Glutamatergic neuron (in vitro differentiated cells): ENCODE results near the gene IQCM. TPM values are rescaled to one million over a fixed set of nuclear protein-coding genes. Genes with fewer than 3 reads are reported as not detected.

Source experiments
- DNase-seq: peaks from one replicate; pipeline ENCODE4 v3.0.0; 2022
- H3K27ac Mint-ChIP-seq: one replicate; pipeline ENCODE4 v1.8.0; 2020; ENCODE audit warnings: mild to moderate bottlenecking, mixed read lengths, inconsistent platforms; ENCODE audit not compliant: unreplicated experiment
- H3K27me3 Mint-ChIP-seq: one replicate; pipeline ENCODE4 v1.8.0; 2020; ENCODE audit warnings: mild to moderate bottlenecking, moderate library complexity, mixed read lengths, inconsistent platforms; ENCODE audit not compliant: unreplicated experiment
- H3K36me3 Mint-ChIP-seq: one replicate; pipeline ENCODE4 v1.8.0; 2020; ENCODE audit warnings: mild to moderate bottlenecking, mixed read lengths, inconsistent platforms; ENCODE audit not compliant: unreplicated experiment
- H3K4me1 Mint-ChIP-seq: one replicate; pipeline ENCODE4 v1.8.0; 2020; ENCODE audit warnings: mild to moderate bottlenecking, low read depth, mixed read lengths, inconsistent platforms; ENCODE audit not compliant: unreplicated experiment
- H3K4me3 Mint-ChIP-seq: one replicate; pipeline ENCODE4 v1.8.0; 2020; ENCODE audit warnings: mild to moderate bottlenecking, mixed read lengths, inconsistent platforms; ENCODE audit not compliant: unreplicated experiment
- H3K9me3 Mint-ChIP-seq: one replicate; pipeline ENCODE4 v1.8.0; 2020; ENCODE audit warnings: mild to moderate bottlenecking, moderate library complexity, mixed read lengths, inconsistent platforms; ENCODE audit not compliant: unreplicated experiment
- total RNA-seq: library from RNA; stranded (reverse); fragmentation: NEBNext Ultra II Directional; extraction: Animal tissue kit (Norgen Biotek cat#: 25700); gene quantifications from one replicate; pipeline ENCODE4 v1.2.1, GENCODE V29; 2021; ENCODE audit not compliant: unreplicated experiment
- TF ChIP-seq, protein P1 (sequence below): fragments of 200-600 bp; sonication (generic); IDR thresholded peaks from one replicate; pipeline ENCODE4 v1.5.0; 2021; ENCODE audit not compliant: partially characterized antibody, unreplicated experiment

IQCM gene
- total RNA-seq, 1 donor from 2014 or later = not detected

DNA sequence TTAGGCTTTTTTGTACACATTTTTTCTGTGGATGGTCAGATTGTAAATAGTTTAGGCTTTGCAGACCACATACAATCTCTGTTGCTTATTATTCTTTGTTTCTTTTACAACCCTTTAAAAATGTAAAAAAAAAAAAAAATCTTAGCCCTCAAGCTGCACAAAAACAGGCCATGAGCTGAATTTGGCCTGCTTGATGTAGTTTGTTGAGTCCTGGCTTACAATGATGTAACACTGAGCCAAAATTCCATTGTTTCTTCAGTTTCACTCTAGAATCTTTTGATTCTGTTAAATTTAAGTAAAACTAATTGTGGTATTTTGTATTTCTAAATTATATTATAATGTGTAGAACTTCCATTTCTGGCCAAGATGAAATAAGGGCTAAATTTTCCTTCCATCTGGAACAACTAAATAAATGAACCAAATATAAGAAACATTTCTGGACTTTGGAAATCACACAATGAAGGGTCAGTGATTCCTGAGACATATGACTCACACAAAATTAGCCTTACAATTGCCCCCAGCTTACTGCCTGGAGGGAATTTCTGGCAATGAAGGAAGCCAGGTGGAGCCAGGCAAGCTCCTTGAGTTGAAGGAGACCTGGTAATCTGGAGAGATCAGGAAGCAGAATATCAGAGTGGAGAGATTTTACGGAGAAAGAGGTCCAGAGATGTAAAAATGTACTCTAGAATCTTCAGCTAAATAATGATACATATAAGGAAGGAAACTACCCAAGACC lies 29.8 kb downstream of the IQCM start:
- no peaks in the 10 kb centered on the region for H3K36me3 Mint-ChIP-seq
- no peak for DNase-seq
- no peaks in the 10 kb centered on the region for H3K27me3 Mint-ChIP-seq
- TF ChIP-seq, protein P1, sequence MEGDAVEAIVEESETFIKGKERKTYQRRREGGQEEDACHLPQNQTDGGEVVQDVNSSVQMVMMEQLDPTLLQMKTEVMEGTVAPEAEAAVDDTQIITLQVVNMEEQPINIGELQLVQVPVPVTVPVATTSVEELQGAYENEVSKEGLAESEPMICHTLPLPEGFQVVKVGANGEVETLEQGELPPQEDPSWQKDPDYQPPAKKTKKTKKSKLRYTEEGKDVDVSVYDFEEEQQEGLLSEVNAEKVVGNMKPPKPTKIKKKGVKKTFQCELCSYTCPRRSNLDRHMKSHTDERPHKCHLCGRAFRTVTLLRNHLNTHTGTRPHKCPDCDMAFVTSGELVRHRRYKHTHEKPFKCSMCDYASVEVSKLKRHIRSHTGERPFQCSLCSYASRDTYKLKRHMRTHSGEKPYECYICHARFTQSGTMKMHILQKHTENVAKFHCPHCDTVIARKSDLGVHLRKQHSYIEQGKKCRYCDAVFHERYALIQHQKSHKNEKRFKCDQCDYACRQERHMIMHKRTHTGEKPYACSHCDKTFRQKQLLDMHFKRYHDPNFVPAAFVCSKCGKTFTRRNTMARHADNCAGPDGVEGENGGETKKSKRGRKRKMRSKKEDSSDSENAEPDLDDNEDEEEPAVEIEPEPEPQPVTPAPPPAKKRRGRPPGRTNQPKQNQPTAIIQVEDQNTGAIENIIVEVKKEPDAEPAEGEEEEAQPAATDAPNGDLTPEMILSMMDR = no peak
- H3K4me1 Mint-ChIP-seq = no peaks in the 10 kb centered on the region
- no peak overlapping the region for H3K27ac Mint-ChIP-seq
- H3K4me3 Mint-ChIP-seq = no peak overlapping the region
- peaks cover 2% of the 10 kb centered on the region for H3K9me3 Mint-ChIP-seq

- Mint-ChIP-seq H3K27ac (no peak overlapping the region), H3K27me3 (no peaks in the 10 kb centered on the region), H3K9me3 (peaks cover 2% of the 10 kb centered on the region), H3K4me3 (no peak overlapping the region), H3K4me1 (no peaks in the 10 kb centered on the region), H3K36me3 (no peaks in the 10 kb centered on the region)
- DNase-seq = no peak
- TF ChIP-seq, protein P1 = no peak
These were observed 31.6 kb downstream of the IQCM start for GRCh38 chr4:149784018-149784417.

DNA sequence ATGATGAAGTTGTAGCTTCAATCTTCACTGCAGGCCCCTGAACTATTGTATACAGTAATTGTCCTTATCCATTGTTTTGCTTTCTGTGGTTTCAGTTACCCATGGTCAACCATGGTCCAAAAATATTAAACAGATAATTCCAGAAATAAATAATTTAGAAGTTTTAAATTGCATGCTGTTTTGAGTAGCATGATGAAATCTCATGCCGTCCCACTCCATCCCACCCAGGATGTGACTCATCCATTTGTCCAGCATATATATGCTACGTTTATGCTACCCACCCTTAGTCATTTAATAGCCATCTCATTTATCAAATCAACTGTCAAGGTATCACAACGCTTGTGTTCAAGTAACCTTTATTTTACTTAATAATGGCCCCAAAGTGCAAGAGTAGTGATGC lies 34.5 kb downstream of the IQCM start:
- Mint-ChIP-seq H3K4me1 (no peaks in the 10 kb centered on the region), H3K27me3 (no peaks in the 10 kb centered on the region), H3K27ac (no peak overlapping the region), H3K36me3 (no peaks in the 10 kb centered on the region), H3K9me3 (peaks cover 2% of the 10 kb centered on the region), H3K4me3 (no peak overlapping the region)
- TF ChIP-seq, protein P1 = no peak
- no peak for DNase-seq

- H3K27me3 Mint-ChIP-seq = no peaks in the 10 kb centered on the region
- H3K36me3 Mint-ChIP-seq = no peaks in the 10 kb centered on the region
- no peak overlapping the region for H3K4me3 Mint-ChIP-seq
- TF ChIP-seq, protein P1 = no peak
- H3K4me1 Mint-ChIP-seq = peaks cover 5% of the 10 kb centered on the region
- DNase-seq = no peak
- no peak overlapping the region for H3K27ac Mint-ChIP-seq
- H3K9me3 Mint-ChIP-seq = no peaks in the 10 kb centered on the region
These were observed 47.2 kb downstream of the IQCM start for GRCh38 chr4:149768477-149768876.

GRCh38 chr4:149766135-149766534 lies 49.5 kb downstream of the IQCM start:
- Mint-ChIP-seq H3K27me3 (no peaks in the 10 kb centered on the region), H3K27ac (no peak overlapping the region), H3K4me3 (no peak overlapping the region), H3K36me3 (no peaks in the 10 kb centered on the region), H3K4me1 (peaks cover 5% of the 10 kb centered on the region), H3K9me3 (no peaks in the 10 kb centered on the region)
- TF ChIP-seq, protein P1 = no peak
- DNase-seq = no peak
